ENCODE results near the gene SEC31B. TPM values are rescaled to one million over a fixed set of nuclear protein-coding genes. Genes with fewer than 3 reads are reported as not detected.

Gene SEC31B
- total RNA-seq, 4 donors from 2014 or later: 2.6 to 11.3 (median 5.8) TPM

DNA sequence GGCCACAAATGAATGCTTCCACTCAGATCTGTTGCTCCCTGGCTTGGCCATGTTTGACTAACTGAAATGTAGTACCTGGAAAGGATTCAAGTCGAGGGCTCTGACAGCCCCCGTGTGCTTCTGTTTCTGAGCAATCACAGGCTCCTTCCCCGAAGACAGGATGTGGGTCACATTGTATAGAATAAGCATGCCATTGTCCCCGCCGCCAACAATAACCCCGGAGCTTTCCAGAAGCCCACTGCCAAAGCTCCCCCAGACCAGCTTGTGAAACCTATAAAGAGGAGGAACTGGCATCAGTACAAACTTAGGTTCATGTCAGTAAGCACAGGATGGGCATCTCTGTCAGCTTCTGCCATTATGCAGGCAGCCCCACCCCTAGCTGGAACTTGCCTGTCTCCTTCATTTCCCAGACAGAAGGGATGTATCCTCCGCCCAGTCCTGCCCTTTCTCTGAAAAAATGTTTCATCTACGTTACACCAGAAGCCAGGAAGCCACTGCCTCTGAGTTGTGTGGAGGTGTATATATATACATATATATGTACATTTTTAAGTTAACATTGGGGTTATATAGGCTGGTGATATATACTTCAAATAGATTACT, 10.3 kb downstream of the SEC31B start:
- intact Hi-C loops (cut with DNase I; ENCODE audit: low total_unique reads): no loop called here
- TF ChIP-seq POLR2A (IDR thresholded peaks at IDR 0.05): no peak
- TF ChIP-seq, protein P1, sequence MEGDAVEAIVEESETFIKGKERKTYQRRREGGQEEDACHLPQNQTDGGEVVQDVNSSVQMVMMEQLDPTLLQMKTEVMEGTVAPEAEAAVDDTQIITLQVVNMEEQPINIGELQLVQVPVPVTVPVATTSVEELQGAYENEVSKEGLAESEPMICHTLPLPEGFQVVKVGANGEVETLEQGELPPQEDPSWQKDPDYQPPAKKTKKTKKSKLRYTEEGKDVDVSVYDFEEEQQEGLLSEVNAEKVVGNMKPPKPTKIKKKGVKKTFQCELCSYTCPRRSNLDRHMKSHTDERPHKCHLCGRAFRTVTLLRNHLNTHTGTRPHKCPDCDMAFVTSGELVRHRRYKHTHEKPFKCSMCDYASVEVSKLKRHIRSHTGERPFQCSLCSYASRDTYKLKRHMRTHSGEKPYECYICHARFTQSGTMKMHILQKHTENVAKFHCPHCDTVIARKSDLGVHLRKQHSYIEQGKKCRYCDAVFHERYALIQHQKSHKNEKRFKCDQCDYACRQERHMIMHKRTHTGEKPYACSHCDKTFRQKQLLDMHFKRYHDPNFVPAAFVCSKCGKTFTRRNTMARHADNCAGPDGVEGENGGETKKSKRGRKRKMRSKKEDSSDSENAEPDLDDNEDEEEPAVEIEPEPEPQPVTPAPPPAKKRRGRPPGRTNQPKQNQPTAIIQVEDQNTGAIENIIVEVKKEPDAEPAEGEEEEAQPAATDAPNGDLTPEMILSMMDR (IDR thresholded peaks at IDR 0.05): no peak
- 66 to 69% methylated on average over 8 of the region's 8 CpGs for WGBS, 2 donors
- no peak overlapping the region for H3K4me3 ChIP-seq (ENCODE audit: low read depth, poor library complexity, severe bottlenecking)
- DNase-seq (ENCODE audit: low spot score in 2 of 2): no peak

DNA sequence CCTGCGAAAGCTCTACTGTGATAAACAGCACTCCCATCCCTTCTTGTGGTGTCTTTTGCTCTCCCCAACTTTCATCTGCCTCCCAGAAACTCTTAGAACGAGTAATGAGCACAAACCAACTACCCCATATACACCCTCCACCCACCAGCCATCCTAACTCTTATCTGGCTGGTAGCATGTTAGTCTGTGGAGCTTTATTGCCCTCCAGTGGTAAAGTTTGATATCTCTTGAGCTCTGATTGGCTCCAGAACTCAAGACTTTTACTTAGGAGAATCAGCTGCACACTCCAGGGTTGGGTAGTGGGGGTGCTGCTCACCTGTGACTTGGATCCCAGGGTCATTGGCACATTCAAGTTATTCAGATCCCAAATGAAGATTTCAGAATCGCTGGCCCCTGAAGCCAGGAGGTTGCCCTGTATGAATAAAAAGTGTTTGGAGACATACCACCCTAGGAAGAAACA, 10.9 kb downstream of the SEC31B start:
- 55 to 58% methylated on average over 3 of the region's 3 CpGs for WGBS, 2 donors
- no peak overlapping the region for H3K4me3 ChIP-seq (ENCODE audit: low read depth, poor library complexity, severe bottlenecking)
- intact Hi-C loops (cut with DNase I; ENCODE audit: low total_unique reads): no loop called here
- DNase-seq (ENCODE audit: low spot score in 2 of 2): peak in 1 of 2 donors; percentile 46
- TF ChIP-seq, protein P1 (IDR thresholded peaks at IDR 0.05): no peak
- no peak for TF ChIP-seq POLR2A (IDR thresholded peaks at IDR 0.05)

DNA sequence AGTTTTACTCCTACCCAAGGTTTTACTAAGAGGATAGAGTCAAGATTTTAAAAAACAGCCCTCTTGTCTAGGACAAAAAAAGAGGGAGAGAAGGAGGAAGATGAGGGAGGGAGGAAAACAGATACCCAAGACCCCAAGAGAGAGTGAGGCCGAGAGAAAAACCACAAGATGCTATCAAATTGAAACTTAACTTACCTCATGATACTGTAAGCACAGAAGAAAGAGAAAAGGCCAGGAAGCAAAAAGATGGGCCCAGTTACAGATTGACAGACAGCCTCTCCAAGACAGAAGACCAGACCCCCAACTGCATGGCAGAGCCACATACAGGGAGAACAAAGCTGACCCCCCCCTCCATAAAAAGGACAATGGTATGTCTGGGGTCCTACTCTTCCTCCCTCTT, 11.4 kb downstream of the SEC31B start:
- H3K4me3 ChIP-seq (ENCODE audit: low read depth, poor library complexity, severe bottlenecking): no peak overlapping the region
- DNase-seq (ENCODE audit: low spot score in 2 of 2): no peak
- intact Hi-C loops (cut with DNase I; ENCODE audit: low total_unique reads): no loop called here
- TF ChIP-seq POLR2A (IDR thresholded peaks at IDR 0.05): no peak
- TF ChIP-seq, protein P1 (IDR thresholded peaks at IDR 0.05): no peak
- 65 to 70% methylated on average over 1 of the region's 1 CpG for WGBS, 2 donors

- 85 to 100% methylated on average over 5 of the region's 5 CpGs for WGBS, 2 donors
- no peak for DNase-seq (ENCODE audit: low spot score in 2 of 2)
- no peak for TF ChIP-seq POLR2A (IDR thresholded peaks at IDR 0.05)
- TF ChIP-seq, protein P1 (IDR thresholded peaks at IDR 0.05): no peak
- intact Hi-C loops (cut with DNase I; ENCODE audit: low total_unique reads): no loop called here
- no peak overlapping the region for H3K4me3 ChIP-seq (ENCODE audit: low read depth, poor library complexity, severe bottlenecking)
Measured at GRCh38 chr10:100507357-100507732, 12.3 kb downstream of the SEC31B start.

GRCh38 chr10:100506596-100507356, 12.9 kb downstream of the SEC31B start:
- intact Hi-C loops (cut with DNase I; ENCODE audit: low total_unique reads): no loop called here
- no peak overlapping the region for H3K4me3 ChIP-seq (ENCODE audit: low read depth, poor library complexity, severe bottlenecking)
- 97 to 100% methylated on average over 5 of the region's 5 CpGs for WGBS, 2 donors
- DNase-seq (ENCODE audit: low spot score in 2 of 2): no peak
- TF ChIP-seq POLR2A (IDR thresholded peaks at IDR 0.05): no peak
- TF ChIP-seq, protein P1 (IDR thresholded peaks at IDR 0.05): no peak

All from lower leg skin (tissue), 4 donors.